ENCODE data around the gene LRP1B. TPM values are rescaled to one million over a fixed set of nuclear protein-coding genes. Genes with fewer than 3 reads are reported as not detected.

Gene LRP1B
- total RNA-seq, 1 donor from 2014 or later: 8.8 TPM

- H3K36me3 ChIP-seq: no peaks in the 10 kb centered on the region
- H3K4me1 ChIP-seq: no peaks in the 10 kb centered on the region
- H3K27ac ChIP-seq: no peak overlapping the region
- TF ChIP-seq POLR2A (IDR thresholded peaks at IDR 0.05): no peak
- no peak for TF ChIP-seq POLR2AphosphoS5 (IDR thresholded peaks at IDR 0.05; ENCODE audit: insufficient read depth in 1 of 2, low read depth in 1 of 2)
- TF ChIP-seq, protein P1, sequence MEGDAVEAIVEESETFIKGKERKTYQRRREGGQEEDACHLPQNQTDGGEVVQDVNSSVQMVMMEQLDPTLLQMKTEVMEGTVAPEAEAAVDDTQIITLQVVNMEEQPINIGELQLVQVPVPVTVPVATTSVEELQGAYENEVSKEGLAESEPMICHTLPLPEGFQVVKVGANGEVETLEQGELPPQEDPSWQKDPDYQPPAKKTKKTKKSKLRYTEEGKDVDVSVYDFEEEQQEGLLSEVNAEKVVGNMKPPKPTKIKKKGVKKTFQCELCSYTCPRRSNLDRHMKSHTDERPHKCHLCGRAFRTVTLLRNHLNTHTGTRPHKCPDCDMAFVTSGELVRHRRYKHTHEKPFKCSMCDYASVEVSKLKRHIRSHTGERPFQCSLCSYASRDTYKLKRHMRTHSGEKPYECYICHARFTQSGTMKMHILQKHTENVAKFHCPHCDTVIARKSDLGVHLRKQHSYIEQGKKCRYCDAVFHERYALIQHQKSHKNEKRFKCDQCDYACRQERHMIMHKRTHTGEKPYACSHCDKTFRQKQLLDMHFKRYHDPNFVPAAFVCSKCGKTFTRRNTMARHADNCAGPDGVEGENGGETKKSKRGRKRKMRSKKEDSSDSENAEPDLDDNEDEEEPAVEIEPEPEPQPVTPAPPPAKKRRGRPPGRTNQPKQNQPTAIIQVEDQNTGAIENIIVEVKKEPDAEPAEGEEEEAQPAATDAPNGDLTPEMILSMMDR (IDR thresholded peaks at IDR 0.05): no peak
- no peaks in the 10 kb centered on the region for H3K9me3 ChIP-seq
- intact Hi-C loops (cut with DNase I): no loop called here
- H3K4me3 ChIP-seq: no peak overlapping the region
- no peaks in the 10 kb centered on the region for H3K27me3 ChIP-seq
- no peak for DNase-seq (ENCODE audit: extremely low spot score in 2 of 2)
Measured at GRCh38 chr2:141142025-141142424, 988.8 kb downstream of the LRP1B start.

DNA sequence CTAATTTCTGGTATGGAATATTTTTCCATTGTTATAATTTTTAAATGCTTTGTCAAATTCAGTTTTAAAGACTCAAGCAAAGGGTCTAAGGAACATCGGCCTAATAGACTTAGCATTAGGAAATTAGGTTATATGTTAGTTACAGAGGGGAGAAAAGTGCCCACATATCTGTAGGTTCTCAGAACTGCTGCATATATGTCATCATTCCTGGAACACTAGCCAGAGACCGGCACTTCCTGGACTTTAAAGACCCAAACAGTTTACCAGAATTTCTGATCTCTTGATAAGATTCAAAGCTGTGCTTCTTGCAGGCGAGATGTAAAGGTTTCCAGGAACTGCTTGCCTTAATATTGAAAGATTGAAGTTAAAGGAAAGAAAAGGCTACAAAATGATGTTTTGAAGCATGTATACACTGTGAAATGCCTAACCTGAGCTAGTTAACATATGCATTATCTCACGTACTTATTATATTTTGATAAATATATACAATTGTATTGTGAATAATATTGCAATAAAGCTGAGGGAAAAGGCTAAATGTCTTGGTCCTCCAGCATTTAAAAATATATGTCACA, 993.6 kb downstream of the LRP1B start:
- Histone ChIP-seq H3K27me3 (no peaks in the 10 kb centered on the region), H3K4me3 (no peak overlapping the region), H3K4me1 (no peaks in the 10 kb centered on the region), H3K36me3 (no peaks in the 10 kb centered on the region), H3K27ac (no peak overlapping the region), H3K9me3 (no peaks in the 10 kb centered on the region)
- TF ChIP-seq POLR2A (IDR thresholded peaks at IDR 0.05) (no peak), POLR2AphosphoS5 (IDR thresholded peaks at IDR 0.05; ENCODE audit: insufficient read depth in 1 of 2, low read depth in 1 of 2) (no peak)
- TF ChIP-seq, protein P1 (IDR thresholded peaks at IDR 0.05): no peak
- DNase-seq (ENCODE audit: extremely low spot score in 2 of 2): no peak
- intact Hi-C loops (cut with DNase I): no loop called here

DNA sequence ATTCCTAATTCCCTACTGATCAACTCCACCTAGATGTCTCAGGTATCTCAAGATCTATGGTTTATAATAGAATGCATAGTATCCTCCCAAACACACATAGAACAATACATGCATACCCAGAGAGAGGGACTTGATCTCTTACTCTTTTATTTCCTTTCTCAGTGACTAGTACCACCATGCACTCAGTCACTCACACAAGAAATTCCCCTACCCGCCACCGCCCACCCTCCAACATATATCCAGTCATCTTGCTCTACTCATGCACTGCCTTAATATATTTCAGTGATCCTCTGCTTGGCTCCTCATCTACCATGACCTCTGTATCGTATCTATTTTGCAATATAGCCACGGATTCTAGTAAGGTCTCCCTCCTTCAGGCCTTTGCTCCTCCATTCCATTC, 996.9 kb downstream of the LRP1B start:
- no peak for TF ChIP-seq POLR2AphosphoS5 (IDR thresholded peaks at IDR 0.05; ENCODE audit: insufficient read depth in 1 of 2, low read depth in 1 of 2)
- TF ChIP-seq POLR2A (IDR thresholded peaks at IDR 0.05): no peak
- TF ChIP-seq, protein P1 (IDR thresholded peaks at IDR 0.05): no peak
- H3K9me3 ChIP-seq: no peaks in the 10 kb centered on the region
- intact Hi-C loops (cut with DNase I): no loop called here
- H3K4me3 ChIP-seq: no peak overlapping the region
- DNase-seq (ENCODE audit: extremely low spot score in 2 of 2): no peak
- H3K27me3 ChIP-seq: no peaks in the 10 kb centered on the region
- H3K4me1 ChIP-seq: no peaks in the 10 kb centered on the region
- no peaks in the 10 kb centered on the region for H3K36me3 ChIP-seq
- H3K27ac ChIP-seq: no peak overlapping the region

GRCh38 chr2:141125432-141125831, 1005.4 kb downstream of the LRP1B start:
- TF ChIP-seq, protein P1 (IDR thresholded peaks at IDR 0.05): no peak
- no peak for TF ChIP-seq POLR2A (IDR thresholded peaks at IDR 0.05)
- TF ChIP-seq POLR2AphosphoS5 (IDR thresholded peaks at IDR 0.05; ENCODE audit: insufficient read depth in 1 of 2, low read depth in 1 of 2): no peak

GRCh38 chr2:141118836-141119235, 1012.0 kb downstream of the LRP1B start:
- H3K27ac ChIP-seq: no peak overlapping the region
- DNase-seq (ENCODE audit: extremely low spot score in 2 of 2): no peak
- no peaks in the 10 kb centered on the region for H3K36me3 ChIP-seq
- TF ChIP-seq, protein P1 (IDR thresholded peaks at IDR 0.05): no peak
- TF ChIP-seq POLR2A (IDR thresholded peaks at IDR 0.05): no peak
- TF ChIP-seq POLR2AphosphoS5 (IDR thresholded peaks at IDR 0.05; ENCODE audit: insufficient read depth in 1 of 2, low read depth in 1 of 2): no peak
- no peak overlapping the region for H3K4me3 ChIP-seq
- no peaks in the 10 kb centered on the region for H3K27me3 ChIP-seq
- H3K9me3 ChIP-seq: no peaks in the 10 kb centered on the region
- H3K4me1 ChIP-seq: no peaks in the 10 kb centered on the region
- intact Hi-C loops (cut with DNase I): no loop called here

More at GRCh38 chr2:141125432-141125831, 1005.4 kb downstream of the LRP1B start:
- Histone ChIP-seq H3K36me3 (no peaks in the 10 kb centered on the region), H3K4me1 (no peaks in the 10 kb centered on the region), H3K4me3 (no peak overlapping the region), H3K27ac (no peak overlapping the region), H3K27me3 (no peaks in the 10 kb centered on the region), H3K9me3 (no peaks in the 10 kb centered on the region)
- DNase-seq (ENCODE audit: extremely low spot score in 2 of 2): no peak
- intact Hi-C loops (cut with DNase I): no loop called here

All from vagina (tissue), 2 donors.